Skeletal muscle tissue (tissue), 4 donors: ENCODE measurements around the gene PRSS16. TPM values are rescaled to one million over a fixed set of nuclear protein-coding genes. Genes with fewer than 3 reads are reported as not detected.
"Not testable (repeated sequence)": the region's sequence is repeated elsewhere in the genome, so short reads cannot be mapped to it uniquely, and the experiment has no call there.

ENCODE experiments used
- H3K27ac ChIP-seq: one replicate; pipeline ENCODE4 v1.7.0; 2013; ENCODE audit warnings: mild to moderate bottlenecking, low read depth, low read length, inconsistent platforms
- H3K27me3 ChIP-seq, 3 donors: one replicate each; pipeline ENCODE4 v1.7.0; 2013; ENCODE audit warnings: low read length in 3 of 3; ENCODE audit not compliant: control insufficient read depth in 3 of 3, insufficient read depth in 3 of 3
- H3K36me3 ChIP-seq, 3 donors: one replicate each; pipeline ENCODE4 v1.7.0; 2013; ENCODE audit warnings: low read length in 3 of 3; ENCODE audit not compliant: control insufficient read depth in 3 of 3, insufficient read depth in 3 of 3
- H3K4me1 ChIP-seq, 3 donors: one replicate each; pipeline ENCODE4 v1.7.0; 2013; ENCODE audit warnings: low read length in 3 of 3, mild to moderate bottlenecking in 3 of 3; ENCODE audit not compliant: control insufficient read depth in 3 of 3, insufficient read depth in 3 of 3
- H3K4me3 ChIP-seq, 3 donors: one replicate each; pipeline ENCODE4 v1.7.0; 2013; ENCODE audit warnings: low read length in 3 of 3
- H3K9ac ChIP-seq, 3 donors: one replicate each; pipeline ENCODE4 v1.7.0; 2013; ENCODE audit warnings: low read length in 3 of 3, mild to moderate bottlenecking in 3 of 3, moderate library complexity in 2 of 3, low read depth in 1 of 3
- H3K9me3 ChIP-seq, 3 donors: one replicate each; pipeline ENCODE4 v1.7.0; 2013; ENCODE audit warnings: low read length in 3 of 3; ENCODE audit not compliant: control insufficient read depth in 3 of 3
- total RNA-seq: library from RNA; depleted of rRNA; stranded (reverse); fragments of >200 nt; gene quantifications from one replicate; pipeline ENCODE4 v1.2.3, GENCODE V29; 2014
- donor health status: Osteomylitis.

Gene PRSS16
- total RNA-seq, 1 donor from 2014 or later, result 1.6 TPM

GRCh38 chr6:27260836-27261375, 13.4 kb downstream of the PRSS16 start:
- no peaks in the 10 kb centered on the region for H3K4me1 ChIP-seq
- peaks cover 11 to 51% (median 21%) of the 10 kb centered on the region in 3 donors for H3K27me3 ChIP-seq
- no peaks in the 10 kb centered on the region for H3K9me3 ChIP-seq
- no peak overlapping the region for H3K27ac ChIP-seq
- H3K36me3 ChIP-seq, result no peaks in the 10 kb centered on the region
- no peak overlapping the region for H3K4me3 ChIP-seq
- H3K9ac ChIP-seq, result no peak overlapping the region

DNA sequence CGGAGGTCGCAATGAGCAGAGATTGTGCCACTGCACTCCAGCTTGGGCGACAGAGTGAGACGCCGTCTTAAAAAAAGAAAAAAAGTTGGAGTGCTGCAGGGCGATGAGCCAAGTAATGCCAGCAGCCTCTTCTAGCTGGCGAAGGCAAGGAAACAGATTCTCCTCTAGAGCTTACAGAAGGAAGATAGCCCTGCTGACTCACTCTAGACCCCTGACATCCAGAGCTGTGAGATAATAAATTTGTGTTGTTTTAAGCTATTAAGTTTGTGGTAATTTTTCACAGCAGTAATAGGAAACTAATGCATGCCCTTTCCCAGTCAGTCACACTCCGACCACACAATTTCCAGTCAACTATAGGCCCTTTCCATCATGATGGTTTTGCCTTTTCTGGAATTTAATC, 16.4 kb downstream of the PRSS16 start:
- H3K4me1 ChIP-seq, result no peaks in the 10 kb centered on the region
- no peak overlapping the region for H3K4me3 ChIP-seq
- H3K9ac ChIP-seq, result no peak overlapping the region
- no peaks in the 10 kb centered on the region for H3K36me3 ChIP-seq
- H3K9me3 ChIP-seq, result no peaks in the 10 kb centered on the region
- H3K27ac ChIP-seq, result no peak overlapping the region
- peaks cover 20 to 61% (median 26%) of the 10 kb centered on the region in 3 donors for H3K27me3 ChIP-seq

- not testable (repeated sequence) for H3K4me3 ChIP-seq, H3K4me1 ChIP-seq, H3K36me3 ChIP-seq, H3K9ac ChIP-seq, H3K9me3 ChIP-seq, H3K27ac ChIP-seq
- H3K27me3 ChIP-seq, result peaks cover 10 to 47% (median 11%) of the 10 kb centered on the region in 3 donors
Measured at GRCh38 chr6:27267003-27267402, 19.5 kb downstream of the PRSS16 start.

DNA sequence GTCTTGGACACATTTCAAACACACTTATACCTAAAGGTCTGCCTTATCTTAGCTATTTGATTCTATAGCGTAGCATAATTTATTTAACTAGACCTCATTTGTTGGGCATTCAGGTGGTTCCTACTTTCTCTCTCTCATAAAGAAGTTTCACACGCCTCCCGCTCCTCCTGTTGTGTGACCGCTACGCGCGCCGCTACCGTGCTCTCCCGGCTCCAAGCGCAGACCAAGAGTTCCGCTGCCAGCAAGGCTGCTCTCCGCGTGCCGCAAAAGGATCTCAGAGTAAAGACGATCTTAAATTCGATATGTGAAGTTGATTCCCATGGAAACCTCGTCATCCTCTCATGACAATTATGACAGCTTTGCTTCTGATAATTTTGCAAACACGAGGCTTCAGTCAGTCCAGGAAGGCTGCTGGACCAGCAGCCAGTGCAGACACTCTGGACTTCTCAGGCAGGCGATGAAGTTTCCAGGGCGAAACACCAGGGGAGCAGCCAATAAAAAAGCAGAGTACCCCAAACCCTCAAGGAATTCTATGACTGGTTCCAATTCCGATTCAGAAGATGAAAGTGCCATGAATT, 20.4 kb downstream of the PRSS16 start:
- Histone ChIP-seq H3K36me3 (no peaks in the 10 kb centered on the region), H3K9me3 (no peaks in the 10 kb centered on the region), H3K4me3 (no peak overlapping the region), H3K27me3 (peaks cover 11 to 46% (median 17%) of the 10 kb centered on the region in 3 donors), H3K9ac (no peak overlapping the region), H3K4me1 (no peaks in the 10 kb centered on the region), H3K27ac (no peak overlapping the region)

GRCh38 chr6:27268803-27269202, 21.3 kb downstream of the PRSS16 start:
- no peaks in the 10 kb centered on the region for H3K36me3 ChIP-seq
- H3K9ac ChIP-seq, result no peak overlapping the region
- peaks cover 18 to 45% (median 19%) of the 10 kb centered on the region in 3 donors for H3K27me3 ChIP-seq
- H3K4me3 ChIP-seq, result no peak overlapping the region
- no peaks in the 10 kb centered on the region for H3K9me3 ChIP-seq
- no peak overlapping the region for H3K27ac ChIP-seq
- H3K4me1 ChIP-seq, result no peaks in the 10 kb centered on the region

GRCh38 chr6:27273783-27274182, 26.3 kb downstream of the PRSS16 start:
- Histone ChIP-seq H3K9ac (no peak overlapping the region), H3K36me3 (no peaks in the 10 kb centered on the region), H3K27ac (no peak overlapping the region), H3K4me1 (no peaks in the 10 kb centered on the region), H3K9me3 (peaks cover 0 to 4% (median 0%) of the 10 kb centered on the region in 3 donors), H3K4me3 (no peak overlapping the region), H3K27me3 (peaks cover 20 to 56% (median 23%) of the 10 kb centered on the region in 3 donors)

DNA sequence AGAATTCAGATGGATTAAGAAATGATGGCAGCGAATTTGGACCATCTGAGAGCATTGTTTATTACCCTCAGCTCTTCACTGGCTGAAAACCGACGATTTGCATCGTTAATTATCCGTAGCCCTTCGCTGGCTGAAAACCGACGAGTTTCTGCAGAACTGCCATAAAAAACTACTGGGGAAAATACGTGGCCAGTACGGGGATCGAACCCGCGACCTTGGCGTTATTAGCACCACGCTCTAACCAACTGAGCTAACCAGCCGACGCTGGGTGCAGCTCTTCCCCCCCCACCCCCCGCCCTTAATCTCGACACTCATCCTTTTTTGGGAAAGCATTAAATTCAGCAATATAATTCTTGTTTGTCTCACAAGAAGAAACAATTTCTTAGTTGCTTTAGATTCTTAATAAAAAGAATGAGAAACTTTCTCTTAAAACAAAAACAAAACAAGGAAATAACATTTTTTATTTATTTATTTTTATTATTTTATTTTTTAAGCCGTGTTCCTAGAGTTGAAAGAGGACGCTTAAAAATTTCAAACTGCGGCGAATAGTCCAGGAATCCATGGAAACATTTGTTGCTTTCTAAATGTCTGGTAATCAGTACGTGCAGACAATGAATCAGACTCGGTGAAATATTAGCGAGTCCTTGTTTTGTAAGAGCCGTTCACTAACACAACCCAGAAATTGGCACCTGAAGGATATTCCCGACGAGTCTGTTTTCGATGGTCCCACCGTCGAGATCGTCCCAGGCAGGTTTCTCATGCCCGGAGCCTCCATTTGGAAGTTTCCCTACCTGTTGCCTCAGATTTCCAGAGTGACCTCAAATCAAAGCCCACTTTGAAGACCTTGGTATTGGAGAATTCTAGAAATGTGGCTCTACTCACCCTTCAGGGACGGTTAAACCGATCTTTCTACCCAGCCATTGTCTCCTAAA, 27.8 kb downstream of the PRSS16 start:
- Histone ChIP-seq H3K9me3 (peaks cover 0 to 4% (median 0%) of the 10 kb centered on the region in 3 donors), H3K27ac (no peak overlapping the region), H3K9ac (no peak overlapping the region), H3K4me1 (no peaks in the 10 kb centered on the region), H3K4me3 (no peak overlapping the region), H3K36me3 (no peaks in the 10 kb centered on the region), H3K27me3 (peaks cover 32 to 57% (median 33%) of the 10 kb centered on the region in 3 donors)

DNA sequence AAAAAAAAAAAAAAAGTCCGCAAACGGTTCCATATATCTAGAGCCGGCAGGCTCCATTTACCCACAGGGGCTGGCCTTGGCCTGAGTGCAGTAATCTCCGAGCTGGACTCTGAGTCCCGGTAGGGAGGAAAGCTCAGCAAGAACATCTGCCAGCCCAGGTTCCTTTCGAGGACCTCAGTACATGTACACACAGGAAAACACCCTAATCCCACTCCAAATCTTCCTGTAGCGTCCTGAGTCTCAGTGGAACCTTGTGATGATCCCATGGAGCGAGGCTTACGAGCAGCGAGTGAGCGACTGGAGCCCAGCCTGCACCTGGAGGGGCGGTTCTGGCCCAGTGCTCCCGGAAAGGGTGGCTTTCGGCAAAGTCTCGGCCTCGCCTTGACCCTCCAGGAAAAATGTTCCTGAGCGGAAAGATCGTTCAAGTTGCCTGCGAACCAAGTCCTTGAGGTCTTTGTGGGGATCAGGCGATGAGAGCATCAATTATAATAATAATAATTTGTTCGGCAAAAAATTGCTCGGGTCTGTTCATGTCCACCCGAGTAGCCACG, 32.1 kb downstream of the PRSS16 start:
- H3K4me3 ChIP-seq, result no peak overlapping the region
- H3K27me3 ChIP-seq, result peaks cover 39 to 74% (median 40%) of the 10 kb centered on the region in 3 donors
- no peak overlapping the region for H3K9ac ChIP-seq
- H3K4me1 ChIP-seq, result no peaks in the 10 kb centered on the region
- no peaks in the 10 kb centered on the region for H3K36me3 ChIP-seq
- no peak overlapping the region for H3K27ac ChIP-seq
- peaks cover 0 to 9% (median 0%) of the 10 kb centered on the region in 3 donors for H3K9me3 ChIP-seq

DNA sequence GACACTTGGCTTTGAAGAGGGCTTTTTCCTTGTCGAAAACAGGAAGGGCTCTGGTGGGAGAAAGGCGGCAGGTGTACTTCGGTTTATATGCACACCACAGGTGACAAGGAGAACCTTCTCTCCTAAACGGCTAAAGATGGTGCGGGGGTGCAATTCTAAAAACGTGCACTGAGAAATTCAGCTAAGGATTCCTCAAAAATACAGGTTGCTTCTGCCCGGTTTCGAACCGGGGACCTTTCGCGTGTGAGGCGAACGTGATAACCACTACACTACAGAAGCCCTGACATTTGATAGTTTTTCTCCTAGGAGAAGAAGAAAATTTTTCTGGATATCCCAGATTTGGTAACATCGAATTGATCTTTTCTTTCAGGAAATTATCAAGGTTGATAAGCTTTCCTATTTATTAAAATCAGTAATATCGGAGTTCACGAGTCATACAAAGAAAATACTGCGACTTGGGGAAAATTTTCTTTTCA, 32.6 kb downstream of the PRSS16 start:
- Histone ChIP-seq H3K27me3 (peaks cover 40 to 70% (median 43%) of the 10 kb centered on the region in 3 donors), H3K4me3 (no peak overlapping the region), H3K4me1 (no peaks in the 10 kb centered on the region), H3K27ac (no peak overlapping the region), H3K9me3 (peaks cover 0 to 9% (median 0%) of the 10 kb centered on the region in 3 donors), H3K9ac (no peak overlapping the region), H3K36me3 (no peaks in the 10 kb centered on the region)
